ENCODE data around the gene ATP1B2. TPM values are rescaled to one million over a fixed set of nuclear protein-coding genes. Genes with fewer than 3 reads are reported as not detected.

The ATP1B2 gene
- total and polyA plus RNA-seq, 2 of the 8 experiments (the other 6 are each of a cell fraction or from before 2014, with no cell fraction given) = 9.1 to 21.0 TPM

DNA sequence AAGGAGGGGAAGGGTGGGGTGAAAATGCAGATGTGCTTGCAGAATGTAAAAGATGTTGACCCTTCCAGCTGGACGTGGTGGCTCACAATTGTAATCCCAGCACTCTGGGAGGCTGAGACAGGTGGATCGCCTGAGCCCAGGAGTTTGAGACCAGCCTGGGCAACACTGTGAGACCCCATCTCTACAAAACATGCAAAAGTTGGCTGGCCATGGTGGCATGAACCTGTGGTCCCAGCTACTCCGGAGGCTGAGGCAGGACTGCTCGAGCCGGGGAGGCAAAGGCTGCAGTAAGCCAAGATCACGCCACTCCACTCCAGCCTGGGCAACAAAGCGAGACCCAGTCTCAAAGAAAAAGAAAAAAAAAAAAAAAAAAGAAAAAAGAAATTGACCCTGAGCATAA lies 17.8 kb downstream of the ATP1B2 start (continued):
- TF ChIP-seq, protein P1, sequence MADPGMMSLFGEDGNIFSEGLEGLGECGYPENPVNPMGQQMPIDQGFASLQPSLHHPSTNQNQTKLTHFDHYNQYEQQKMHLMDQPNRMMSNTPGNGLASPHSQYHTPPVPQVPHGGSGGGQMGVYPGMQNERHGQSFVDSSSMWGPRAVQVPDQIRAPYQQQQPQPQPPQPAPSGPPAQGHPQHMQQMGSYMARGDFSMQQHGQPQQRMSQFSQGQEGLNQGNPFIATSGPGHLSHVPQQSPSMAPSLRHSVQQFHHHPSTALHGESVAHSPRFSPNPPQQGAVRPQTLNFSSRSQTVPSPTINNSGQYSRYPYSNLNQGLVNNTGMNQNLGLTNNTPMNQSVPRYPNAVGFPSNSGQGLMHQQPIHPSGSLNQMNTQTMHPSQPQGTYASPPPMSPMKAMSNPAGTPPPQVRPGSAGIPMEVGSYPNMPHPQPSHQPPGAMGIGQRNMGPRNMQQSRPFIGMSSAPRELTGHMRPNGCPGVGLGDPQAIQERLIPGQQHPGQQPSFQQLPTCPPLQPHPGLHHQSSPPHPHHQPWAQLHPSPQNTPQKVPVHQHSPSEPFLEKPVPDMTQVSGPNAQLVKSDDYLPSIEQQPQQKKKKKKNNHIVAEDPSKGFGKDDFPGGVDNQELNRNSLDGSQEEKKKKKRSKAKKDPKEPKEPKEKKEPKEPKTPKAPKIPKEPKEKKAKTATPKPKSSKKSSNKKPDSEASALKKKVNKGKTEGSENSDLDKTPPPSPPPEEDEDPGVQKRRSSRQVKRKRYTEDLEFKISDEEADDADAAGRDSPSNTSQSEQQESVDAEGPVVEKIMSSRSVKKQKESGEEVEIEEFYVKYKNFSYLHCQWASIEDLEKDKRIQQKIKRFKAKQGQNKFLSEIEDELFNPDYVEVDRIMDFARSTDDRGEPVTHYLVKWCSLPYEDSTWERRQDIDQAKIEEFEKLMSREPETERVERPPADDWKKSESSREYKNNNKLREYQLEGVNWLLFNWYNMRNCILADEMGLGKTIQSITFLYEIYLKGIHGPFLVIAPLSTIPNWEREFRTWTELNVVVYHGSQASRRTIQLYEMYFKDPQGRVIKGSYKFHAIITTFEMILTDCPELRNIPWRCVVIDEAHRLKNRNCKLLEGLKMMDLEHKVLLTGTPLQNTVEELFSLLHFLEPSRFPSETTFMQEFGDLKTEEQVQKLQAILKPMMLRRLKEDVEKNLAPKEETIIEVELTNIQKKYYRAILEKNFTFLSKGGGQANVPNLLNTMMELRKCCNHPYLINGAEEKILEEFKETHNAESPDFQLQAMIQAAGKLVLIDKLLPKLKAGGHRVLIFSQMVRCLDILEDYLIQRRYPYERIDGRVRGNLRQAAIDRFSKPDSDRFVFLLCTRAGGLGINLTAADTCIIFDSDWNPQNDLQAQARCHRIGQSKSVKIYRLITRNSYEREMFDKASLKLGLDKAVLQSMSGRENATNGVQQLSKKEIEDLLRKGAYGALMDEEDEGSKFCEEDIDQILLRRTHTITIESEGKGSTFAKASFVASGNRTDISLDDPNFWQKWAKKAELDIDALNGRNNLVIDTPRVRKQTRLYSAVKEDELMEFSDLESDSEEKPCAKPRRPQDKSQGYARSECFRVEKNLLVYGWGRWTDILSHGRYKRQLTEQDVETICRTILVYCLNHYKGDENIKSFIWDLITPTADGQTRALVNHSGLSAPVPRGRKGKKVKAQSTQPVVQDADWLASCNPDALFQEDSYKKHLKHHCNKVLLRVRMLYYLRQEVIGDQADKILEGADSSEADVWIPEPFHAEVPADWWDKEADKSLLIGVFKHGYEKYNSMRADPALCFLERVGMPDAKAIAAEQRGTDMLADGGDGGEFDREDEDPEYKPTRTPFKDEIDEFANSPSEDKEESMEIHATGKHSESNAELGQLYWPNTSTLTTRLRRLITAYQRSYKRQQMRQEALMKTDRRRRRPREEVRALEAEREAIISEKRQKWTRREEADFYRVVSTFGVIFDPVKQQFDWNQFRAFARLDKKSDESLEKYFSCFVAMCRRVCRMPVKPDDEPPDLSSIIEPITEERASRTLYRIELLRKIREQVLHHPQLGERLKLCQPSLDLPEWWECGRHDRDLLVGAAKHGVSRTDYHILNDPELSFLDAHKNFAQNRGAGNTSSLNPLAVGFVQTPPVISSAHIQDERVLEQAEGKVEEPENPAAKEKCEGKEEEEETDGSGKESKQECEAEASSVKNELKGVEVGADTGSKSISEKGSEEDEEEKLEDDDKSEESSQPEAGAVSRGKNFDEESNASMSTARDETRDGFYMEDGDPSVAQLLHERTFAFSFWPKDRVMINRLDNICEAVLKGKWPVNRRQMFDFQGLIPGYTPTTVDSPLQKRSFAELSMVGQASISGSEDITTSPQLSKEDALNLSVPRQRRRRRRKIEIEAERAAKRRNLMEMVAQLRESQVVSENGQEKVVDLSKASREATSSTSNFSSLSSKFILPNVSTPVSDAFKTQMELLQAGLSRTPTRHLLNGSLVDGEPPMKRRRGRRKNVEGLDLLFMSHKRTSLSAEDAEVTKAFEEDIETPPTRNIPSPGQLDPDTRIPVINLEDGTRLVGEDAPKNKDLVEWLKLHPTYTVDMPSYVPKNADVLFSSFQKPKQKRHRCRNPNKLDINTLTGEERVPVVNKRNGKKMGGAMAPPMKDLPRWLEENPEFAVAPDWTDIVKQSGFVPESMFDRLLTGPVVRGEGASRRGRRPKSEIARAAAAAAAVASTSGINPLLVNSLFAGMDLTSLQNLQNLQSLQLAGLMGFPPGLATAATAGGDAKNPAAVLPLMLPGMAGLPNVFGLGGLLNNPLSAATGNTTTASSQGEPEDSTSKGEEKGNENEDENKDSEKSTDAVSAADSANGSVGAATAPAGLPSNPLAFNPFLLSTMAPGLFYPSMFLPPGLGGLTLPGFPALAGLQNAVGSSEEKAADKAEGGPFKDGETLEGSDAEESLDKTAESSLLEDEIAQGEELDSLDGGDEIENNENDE (IDR thresholded peaks at IDR 0.05; ENCODE audit: insufficient replicate concordance, low read length) = no peak
- TF ChIP-seq, protein P2, sequence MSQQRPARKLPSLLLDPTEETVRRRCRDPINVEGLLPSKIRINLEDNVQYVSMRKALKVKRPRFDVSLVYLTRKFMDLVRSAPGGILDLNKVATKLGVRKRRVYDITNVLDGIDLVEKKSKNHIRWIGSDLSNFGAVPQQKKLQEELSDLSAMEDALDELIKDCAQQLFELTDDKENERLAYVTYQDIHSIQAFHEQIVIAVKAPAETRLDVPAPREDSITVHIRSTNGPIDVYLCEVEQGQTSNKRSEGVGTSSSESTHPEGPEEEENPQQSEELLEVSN (IDR thresholded peaks at IDR 0.05) = no peak
- no peak for TF ChIP-seq ASH2L (IDR thresholded peaks at IDR 0.05; ENCODE audit: low read length)
- TF ChIP-seq BACH1 (IDR thresholded peaks at IDR 0.05; ENCODE audit: low read length) = no peak

All from H1 (cell line).